ENCODE results near the gene PSMB7.

Gene PSMB7

DNA sequence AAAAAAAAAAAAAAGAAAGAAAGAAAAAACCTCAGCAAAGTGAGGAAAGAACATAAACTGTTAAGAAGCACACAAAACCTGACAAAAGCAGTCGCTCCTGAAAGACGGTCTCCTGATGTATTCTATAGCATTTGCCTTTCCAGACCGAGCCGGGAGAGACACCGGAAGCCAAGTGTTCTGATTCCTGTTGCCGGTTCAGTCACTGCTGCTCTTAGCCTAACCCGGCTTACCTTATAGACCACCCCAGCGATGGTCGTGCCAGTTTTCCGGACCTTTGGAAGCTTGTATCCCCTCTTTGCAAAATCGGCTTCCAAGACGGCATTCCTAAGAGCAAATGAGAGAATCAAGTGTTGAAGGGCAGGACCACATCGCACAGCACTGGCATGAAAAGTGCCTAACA, 630 bp downstream of the PSMB7 start:
- Histone ChIP-seq H2AFZ (ENCODE audit: low read length) (peak overlapping the region; percentile 39), H3K9me2 (replicated peaks; ENCODE audit: insufficient read depth, low read length) (no peaks in the 10 kb centered on the region), H3K9ac (ENCODE audit: low read length) (peak overlapping the region; percentile 81), H3K4me2 (ENCODE audit: low read depth, low read length) (peak overlapping the region; percentile 61), H3K4me3 (ENCODE audit: low read length) (peak overlapping the region; percentile 81), H3K9me3 (replicated peaks; ENCODE audit: insufficient read depth, low read length) (no peaks in the 10 kb centered on the region), H3K36me3 (replicated peaks; ENCODE audit: insufficient read depth, low read length) (peaks cover 26% of the 10 kb centered on the region), H4K20me1 (ENCODE audit: insufficient read depth, low read length) (no peaks in the 10 kb centered on the region), H3K27ac (ENCODE audit: low read length) (peak overlapping the region; percentile 35; the same call in 1 of the 2 replicates), H3K27me3 (replicated peaks; ENCODE audit: insufficient read depth, low read length) (no peaks in the 10 kb centered on the region), H3K4me1 (ENCODE audit: low read length) (peaks cover 5% of the 10 kb centered on the region), H3K79me2 (ENCODE audit: low read length) (peaks cover 55% of the 10 kb centered on the region), H3F3A (ENCODE audit: insufficient read depth, low read length) (no peaks in the 10 kb centered on the region)
- DNase-seq = no peak
- TF ChIP-seq EZH2phosphoT487 (IDR thresholded peaks at IDR 0.05; ENCODE audit: low read length) = no peak
- TF ChIP-seq CTCF (IDR thresholded peaks at IDR 0.05; ENCODE audit: low read length) = no peak
- TF ChIP-seq EZH2 (optimal IDR thresholded peaks at IDR 0.05; ENCODE audit: low read depth, low read length) = no peak

DNA sequence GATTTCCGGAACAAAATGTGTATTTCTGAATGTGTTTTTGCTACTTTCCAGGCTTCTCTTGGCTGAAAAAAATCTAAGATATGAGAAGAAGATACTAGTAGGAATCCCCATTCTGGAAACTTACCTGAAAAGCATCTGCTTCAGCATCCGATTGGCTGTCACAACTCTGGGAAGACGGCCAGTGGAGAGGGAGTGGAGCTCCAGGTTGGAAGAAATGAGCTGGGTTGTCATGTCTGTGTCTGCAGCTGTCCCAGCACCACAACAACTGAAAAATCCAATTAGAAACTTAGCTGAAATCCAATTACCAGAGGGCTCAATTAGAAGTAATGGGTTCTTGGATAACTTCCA, 3.0 kb downstream of the PSMB7 start:
- no peak overlapping the region for H3K9ac ChIP-seq (ENCODE audit: low read length)
- H4K20me1 ChIP-seq (ENCODE audit: insufficient read depth, low read length) = peaks cover 7% of the 10 kb centered on the region; the same call in 1 of the 2 replicates
- no peak overlapping the region for H2AFZ ChIP-seq (ENCODE audit: low read length)
- TF ChIP-seq EZH2 (optimal IDR thresholded peaks at IDR 0.05; ENCODE audit: low read depth, low read length) (no peak), EZH2phosphoT487 (IDR thresholded peaks at IDR 0.05; ENCODE audit: low read length) (no peak), CTCF (IDR thresholded peaks at IDR 0.05; ENCODE audit: low read length) (no peak)
- DNase-seq = no peak
- H3K79me2 ChIP-seq (ENCODE audit: low read length) = peaks cover 79% of the 10 kb centered on the region
- no peaks in the 10 kb centered on the region for H3K27me3 ChIP-seq (replicated peaks; ENCODE audit: insufficient read depth, low read length)
- peaks cover 5% of the 10 kb centered on the region for H3K4me1 ChIP-seq (ENCODE audit: low read length)
- H3K27ac ChIP-seq (ENCODE audit: low read length) = no peak overlapping the region
- no peaks in the 10 kb centered on the region for H3K9me2 ChIP-seq (replicated peaks; ENCODE audit: insufficient read depth, low read length)
- H3K4me2 ChIP-seq (ENCODE audit: low read depth, low read length) = no peak overlapping the region
- H3K9me3 ChIP-seq (replicated peaks; ENCODE audit: insufficient read depth, low read length) = no peaks in the 10 kb centered on the region
- peaks cover 30% of the 10 kb centered on the region for H3K36me3 ChIP-seq (replicated peaks; ENCODE audit: insufficient read depth, low read length)
- H3F3A ChIP-seq (ENCODE audit: insufficient read depth, low read length) = no peaks in the 10 kb centered on the region
- H3K4me3 ChIP-seq (ENCODE audit: low read length) = no peak overlapping the region

DNA sequence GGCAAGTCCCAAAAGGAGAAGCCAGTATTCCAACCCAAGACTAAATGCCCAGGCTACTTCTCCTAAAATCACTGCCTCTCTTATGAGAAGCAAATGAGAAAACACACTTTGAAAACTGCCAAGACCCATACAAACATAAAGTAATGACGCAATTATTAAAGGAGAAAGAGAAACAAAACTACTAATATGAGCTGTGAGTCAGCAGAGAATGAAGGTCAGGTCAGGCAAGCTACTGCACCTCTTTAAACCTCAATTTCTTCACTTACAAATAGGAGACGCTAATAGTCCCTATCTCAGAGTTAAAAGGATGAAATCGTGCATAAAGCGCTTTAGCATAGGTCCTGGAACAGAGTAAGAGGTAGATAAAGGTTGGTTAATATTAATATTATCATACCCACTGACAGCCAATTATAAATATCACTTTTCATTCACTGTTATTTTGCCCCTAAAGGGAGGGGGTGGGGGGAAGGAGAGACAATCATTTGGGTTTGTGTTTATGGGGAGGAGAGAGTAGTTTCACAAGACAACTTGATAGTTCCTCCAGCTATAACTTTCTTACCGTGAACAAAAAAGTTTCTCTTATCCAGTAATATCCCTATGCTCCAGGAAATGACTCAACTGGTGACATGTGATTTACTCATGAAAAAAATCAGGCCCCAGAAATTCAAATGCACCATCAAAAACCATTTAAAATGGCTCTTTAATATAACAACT, 3.6 kb downstream of the PSMB7 start:
- Histone ChIP-seq H3K27me3 (replicated peaks; ENCODE audit: insufficient read depth, low read length) (no peaks in the 10 kb centered on the region), H3K36me3 (replicated peaks; ENCODE audit: insufficient read depth, low read length) (peaks cover 30% of the 10 kb centered on the region), H3K4me3 (ENCODE audit: low read length) (no peak overlapping the region), H3K79me2 (ENCODE audit: low read length) (peaks cover 84% of the 10 kb centered on the region), H3K27ac (ENCODE audit: low read length) (no peak overlapping the region), H3K9me3 (replicated peaks; ENCODE audit: insufficient read depth, low read length) (no peaks in the 10 kb centered on the region), H3K4me2 (ENCODE audit: low read depth, low read length) (no peak overlapping the region), H3K4me1 (ENCODE audit: low read length) (peaks cover 5% of the 10 kb centered on the region), H3K9ac (ENCODE audit: low read length) (no peak overlapping the region), H3F3A (ENCODE audit: insufficient read depth, low read length) (no peaks in the 10 kb centered on the region), H3K9me2 (replicated peaks; ENCODE audit: insufficient read depth, low read length) (no peaks in the 10 kb centered on the region), H2AFZ (ENCODE audit: low read length) (no peak overlapping the region), H4K20me1 (ENCODE audit: insufficient read depth, low read length) (peaks cover 8% of the 10 kb centered on the region; the same call in 1 of the 2 replicates)
- DNase-seq = no peak
- TF ChIP-seq EZH2 (optimal IDR thresholded peaks at IDR 0.05; ENCODE audit: low read depth, low read length) (no peak), EZH2phosphoT487 (IDR thresholded peaks at IDR 0.05; ENCODE audit: low read length) (no peak), CTCF (IDR thresholded peaks at IDR 0.05; ENCODE audit: low read length) (no peak)

All from MM.1S (cell line).